GM12874 (cell line): Measurements from ENCODE around the gene NLRC5.

Experiments
- CTCF ChIP-seq: IDR thresholded peaks from 2 replicates; pipeline ENCODE4 v1.5.1; 2011; ENCODE audit warnings: low read depth, mild to moderate bottlenecking, control low read depth, low read length, moderate library complexity; ENCODE audit not compliant: insufficient read depth

NLRC5 gene

GRCh38 chr16:57012353-57012752 lies 23.0 kb downstream of the NLRC5 start:
- no peak for TF ChIP-seq CTCF

- TF ChIP-seq CTCF: no peak
These were observed 23.9 kb downstream of the NLRC5 start for GRCh38 chr16:57013229-57013628.

- TF ChIP-seq CTCF: no peak
These were observed 24.5 kb downstream of the NLRC5 start for GRCh38 chr16:57013902-57014301.

GRCh38 chr16:57016301-57016700 lies 26.9 kb downstream of the NLRC5 start:
- no peak for TF ChIP-seq CTCF

GRCh38 chr16:57016831-57017230 lies 27.5 kb downstream of the NLRC5 start:
- no peak for TF ChIP-seq CTCF

GRCh38 chr16:57017251-57017650 lies 27.9 kb downstream of the NLRC5 start:
- no peak for TF ChIP-seq CTCF

GRCh38 chr16:57019746-57020145 lies 30.4 kb downstream of the NLRC5 start:
- TF ChIP-seq CTCF: no peak

GRCh38 chr16:57020651-57021050 lies 31.3 kb downstream of the NLRC5 start:
- TF ChIP-seq CTCF: no peak
